HEK293T (cell line): ENCODE results near the gene KRTAP16-1.

ENCODE experiments used
- CTCF ChIA-PET: fragments of 350-600 bp; formaldehyde crosslinking; extraction: SDS; loops from one replicate; lab custom pipeline; 2021; ENCODE audit warnings: antibody characterized with exemption, inconsistent platforms; lab: Yijun Ruan, JAX
- POLR2A ChIA-PET: fragments of 350-600 bp; formaldehyde crosslinking; extraction: SDS; loops from one replicate; lab custom pipeline; 2020; ENCODE audit warnings: antibody characterized with exemption, inconsistent platforms; lab: Yijun Ruan, JAX
- DNase-seq: peaks from one replicate; pipeline ENCODE4 v3.0.0; 2012; ENCODE audit warnings: mixed read lengths; ENCODE audit errors: extremely low spot score
- ARNT ChIP-seq: fragments of 450-650 bp; IDR thresholded peaks from 2 replicates; pipeline ENCODE4 v1.6.1; 2017; ENCODE audit warnings: mild to moderate bottlenecking
- BHLHE40 ChIP-seq: fragments of 450-650 bp; IDR thresholded peaks from 2 replicates; pipeline ENCODE4 v1.6.1; 2016; ENCODE audit warnings: mild to moderate bottlenecking, moderate library complexity, borderline replicate concordance
- CTBP1 ChIP-seq: fragments of 450-650 bp; IDR thresholded peaks from 2 replicates; pipeline ENCODE4 v1.6.1; 2016; ENCODE audit warnings: borderline replicate concordance
- ELF4 ChIP-seq: fragments of 450-650 bp; IDR thresholded peaks from 2 replicates; pipeline ENCODE4 v1.6.1; 2017; ENCODE audit warnings: antibody characterized with exemption
- FOXA1 ChIP-seq: fragments of 450-650 bp; IDR thresholded peaks from 2 replicates; pipeline ENCODE4 v1.6.1; 2016; ENCODE audit warnings: mild to moderate bottlenecking
- FOXK2 ChIP-seq: fragments of 450-650 bp; IDR thresholded peaks from 2 replicates; pipeline ENCODE4 v1.6.1; 2016; ENCODE audit warnings: mild to moderate bottlenecking
- FOXM1 ChIP-seq: fragments of 450-650 bp; IDR thresholded peaks from 2 replicates; pipeline ENCODE4 v1.6.1; 2017; ENCODE audit warnings: mild to moderate bottlenecking, borderline replicate concordance
- HDGF ChIP-seq: fragments of 450-650 bp; IDR thresholded peaks from 2 replicates; pipeline ENCODE4 v1.6.1; 2017; ENCODE audit warnings: antibody characterized with exemption, borderline replicate concordance
- L3MBTL2 ChIP-seq: fragments of 450-650 bp; conservative IDR thresholded peaks from 2 replicates; pipeline ENCODE4 v1.6.1; 2016; ENCODE audit warnings: mild to moderate bottlenecking
- LEF1 ChIP-seq: fragments of 450-650 bp; IDR thresholded peaks from 2 replicates; pipeline ENCODE4 v1.6.1; 2017; ENCODE audit warnings: mild to moderate bottlenecking, borderline replicate concordance
- NFRKB ChIP-seq: fragments of 450-650 bp; IDR thresholded peaks from 2 replicates; pipeline ENCODE4 v1.6.1; 2016; ENCODE audit warnings: mild to moderate bottlenecking, moderate library complexity
- SP1 ChIP-seq: fragments of 450-650 bp; IDR thresholded peaks from 2 replicates; pipeline ENCODE4 v1.6.1; 2017
- SUZ12 ChIP-seq: fragments of 450-650 bp; IDR thresholded peaks from 2 replicates; pipeline ENCODE4 v1.6.1; 2016; ENCODE audit warnings: mild to moderate bottlenecking
- TARDBP ChIP-seq: fragments of 450-650 bp; IDR thresholded peaks from 2 replicates; pipeline ENCODE4 v1.6.1; 2016
- ZNF384 ChIP-seq: fragments of 450-650 bp; IDR thresholded peaks from 2 replicates; pipeline ENCODE4 v1.6.1; 2016
- TF ChIP-seq, protein P1 (sequence below): fragments of 450-650 bp; IDR thresholded peaks from 2 replicates; pipeline ENCODE4 v1.6.1; 2016

Gene KRTAP16-1

DNA sequence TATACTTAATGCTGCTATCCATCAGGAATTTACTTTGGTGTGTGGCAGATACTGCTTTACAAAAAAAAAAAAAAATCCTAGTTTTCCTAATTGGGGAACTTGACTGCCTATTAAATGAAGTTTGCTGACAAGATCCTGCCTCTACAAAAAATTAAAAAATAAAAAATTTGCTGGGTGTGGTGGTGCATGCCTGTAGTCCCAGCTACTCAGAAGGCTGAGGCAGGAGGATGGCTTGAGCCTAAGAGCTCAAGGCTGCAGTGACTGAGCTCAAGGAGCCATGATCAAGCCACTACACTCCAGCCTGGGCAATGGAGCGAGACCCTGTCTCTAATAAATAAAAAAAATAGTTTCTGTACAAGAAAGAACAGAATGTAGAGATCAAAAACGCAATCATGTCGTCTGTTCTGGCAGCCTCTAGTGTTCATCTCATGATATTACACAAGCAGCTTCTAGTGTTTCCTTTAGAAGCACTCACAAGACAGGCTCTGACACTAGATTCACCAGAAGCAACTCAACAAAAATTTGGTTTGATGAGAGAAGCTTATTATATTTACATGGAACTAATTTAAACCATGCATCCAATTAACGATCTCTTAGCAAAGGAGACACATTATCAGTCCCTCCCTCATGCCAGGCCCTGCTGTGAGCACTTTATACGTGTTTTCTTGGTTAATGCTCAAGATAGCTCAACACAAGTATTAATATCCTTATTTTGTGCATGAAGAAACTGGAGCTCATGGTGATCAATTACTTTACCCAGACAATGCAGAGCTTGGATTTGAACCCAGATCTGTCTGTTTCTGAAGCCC lies 13.2 kb upstream of the KRTAP16-1 start:
- peak; percentile 22 for DNase-seq
- POLR2A ChIA-PET: no interaction called here
- CTCF ChIA-PET: interaction anchor here (0.6 to 2.3 kb wide), 16 partner anchors 8 to 467 kb away, joined by 3 to 7 read pairs (median 4); partner anchors contain the start of genes KRTAP16-1 and KRTAP29-1
- TF ChIP-seq CTBP1 (no peak), FOXA1 (no peak), ELF4 (no peak), FOXK2 (no peak), FOXM1 (no peak), HDGF (no peak), NFRKB (no peak), L3MBTL2 (no peak)

DNA sequence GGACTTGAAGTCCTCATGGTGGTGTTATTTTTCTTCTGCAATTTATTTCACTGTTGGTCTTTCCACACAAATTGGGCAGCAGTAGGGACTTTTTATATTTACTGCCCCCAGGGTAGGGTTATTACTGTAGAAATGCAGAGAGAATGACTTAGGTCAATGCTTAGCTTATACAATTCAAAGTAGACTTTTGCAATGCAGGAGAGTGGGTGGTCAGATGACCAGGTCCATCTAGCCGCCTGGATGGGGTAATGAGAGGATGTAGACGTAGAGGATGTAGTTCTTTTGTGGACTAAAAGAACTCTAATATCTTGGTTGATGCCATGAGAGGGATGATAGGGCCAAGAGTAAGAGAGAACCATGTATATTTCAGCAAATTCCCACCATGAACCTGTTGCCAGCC lies 9.1 kb upstream of the KRTAP16-1 start:
- POLR2A ChIA-PET: no interaction called here
- TF ChIP-seq NFRKB (no peak), HDGF (no peak), FOXA1 (no peak), CTBP1 (no peak), LEF1 (no peak), TARDBP (no peak), BHLHE40 (no peak)
- no peak for DNase-seq
- CTCF ChIA-PET: no interaction called here

DNA sequence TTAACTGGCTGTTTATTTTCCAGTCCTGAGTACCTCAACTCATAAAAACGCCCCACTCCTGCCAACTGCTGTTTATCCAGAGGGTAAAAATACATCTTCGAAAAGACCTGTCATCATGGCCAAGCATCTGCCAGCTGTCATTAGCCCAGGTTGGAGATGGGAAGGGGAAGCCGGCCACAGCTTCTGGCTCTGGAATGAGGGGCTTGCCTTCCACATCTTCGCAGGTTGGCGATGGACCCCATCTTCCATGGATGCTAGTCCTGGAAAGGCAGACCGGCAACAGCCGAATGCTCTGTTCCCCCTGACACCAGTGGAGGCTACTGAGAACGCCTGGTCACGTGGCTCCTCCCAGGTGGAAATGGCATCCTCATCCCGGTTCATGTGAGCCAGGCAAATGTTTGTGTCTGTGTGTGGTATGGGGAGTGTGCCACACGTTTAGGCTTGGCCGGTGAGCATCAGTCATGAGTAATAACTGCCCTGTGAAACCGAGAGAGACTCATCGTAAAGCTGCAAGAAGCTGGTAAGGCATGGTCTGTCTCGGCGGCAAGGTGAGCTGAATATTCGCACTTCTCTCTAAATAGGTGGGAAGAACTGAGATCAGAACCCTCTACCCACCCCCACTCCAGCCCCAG lies 6.8 kb upstream of the KRTAP16-1 start:
- POLR2A ChIA-PET: no interaction called here
- TF ChIP-seq L3MBTL2 (no peak), SP1 (no peak), NFRKB (no peak), CTBP1 (no peak), LEF1 (no peak), TARDBP (no peak), FOXA1 (no peak), FOXK2 (no peak), SUZ12 (no peak), BHLHE40 (no peak), ELF4 (no peak)
- CTCF ChIA-PET: no interaction called here
- no peak for DNase-seq

DNA sequence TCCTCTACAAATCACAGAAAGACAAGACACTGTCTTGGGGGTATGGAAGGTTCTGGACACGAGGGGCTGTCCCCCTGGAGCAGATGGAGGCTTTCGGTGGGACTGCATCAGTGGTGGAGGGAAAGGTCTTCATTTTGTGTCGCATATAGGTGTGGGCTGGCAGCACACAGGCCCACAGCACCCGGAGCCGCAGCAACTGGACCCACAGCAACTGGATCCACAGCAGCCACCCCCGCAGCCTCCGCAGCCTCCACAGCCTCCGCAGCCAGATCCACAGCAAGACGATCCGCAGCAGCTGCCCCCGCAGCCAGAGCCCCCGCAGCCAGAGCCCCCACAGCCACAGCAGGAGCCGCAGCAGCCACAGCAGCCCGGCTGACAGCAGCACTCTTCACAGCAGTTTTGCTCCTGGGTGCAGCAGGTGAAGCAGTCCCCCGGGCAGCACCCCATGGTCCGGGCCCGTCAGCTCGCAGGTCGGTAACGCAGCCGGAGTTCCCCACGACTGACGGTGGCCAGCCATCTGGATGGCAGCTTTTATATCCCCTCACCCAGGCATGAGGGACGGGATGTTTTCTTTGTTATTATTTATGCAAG lies 6.2 kb upstream of the KRTAP16-1 start, which contains the start of gene KRTAP17-1:
Gene KRTAP17-1 (minus strand): TSS at position 507 of the 591 bp plus-strand sequence. CDS start 60 bp downstream, at position 447.
- DNase-seq: no peak
- TF ChIP-seq NFRKB: no peak
- TF ChIP-seq ARNT: no peak
- TF ChIP-seq TARDBP: no peak
- no peak for TF ChIP-seq LEF1
- TF ChIP-seq ZNF384: no peak
- TF ChIP-seq ELF4: no peak
- ChIA-PET CTCF (no interaction called here), POLR2A (no interaction called here)

DNA sequence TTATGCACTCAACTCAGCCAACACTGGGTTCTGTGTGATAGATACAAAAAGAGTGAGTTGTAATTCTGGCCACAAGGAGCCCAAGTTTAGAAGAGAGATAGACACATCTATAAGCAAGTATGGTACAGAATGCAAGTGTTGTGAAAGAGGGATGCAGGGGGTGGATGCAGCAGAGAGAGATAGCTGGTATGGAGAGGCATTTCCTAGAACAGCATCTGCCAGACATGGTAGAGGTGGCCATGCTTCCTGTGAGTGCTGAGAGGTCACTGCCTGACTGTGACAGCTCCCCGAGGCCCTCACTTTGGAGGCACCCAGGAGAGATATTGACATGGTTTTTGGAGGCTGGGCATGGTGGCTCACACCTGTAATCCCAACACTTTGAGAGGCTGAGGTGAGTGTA lies 2.0 kb upstream of the KRTAP16-1 start:
- TF ChIP-seq ZNF384 (no peak), FOXK2 (no peak), L3MBTL2 (no peak), ARNT (no peak), CTBP1 (no peak), FOXM1 (no peak), BHLHE40 (no peak), ELF4 (no peak), LEF1 (no peak), TARDBP (no peak), NFRKB (no peak), FOXA1 (no peak)
- TF ChIP-seq, protein P1, sequence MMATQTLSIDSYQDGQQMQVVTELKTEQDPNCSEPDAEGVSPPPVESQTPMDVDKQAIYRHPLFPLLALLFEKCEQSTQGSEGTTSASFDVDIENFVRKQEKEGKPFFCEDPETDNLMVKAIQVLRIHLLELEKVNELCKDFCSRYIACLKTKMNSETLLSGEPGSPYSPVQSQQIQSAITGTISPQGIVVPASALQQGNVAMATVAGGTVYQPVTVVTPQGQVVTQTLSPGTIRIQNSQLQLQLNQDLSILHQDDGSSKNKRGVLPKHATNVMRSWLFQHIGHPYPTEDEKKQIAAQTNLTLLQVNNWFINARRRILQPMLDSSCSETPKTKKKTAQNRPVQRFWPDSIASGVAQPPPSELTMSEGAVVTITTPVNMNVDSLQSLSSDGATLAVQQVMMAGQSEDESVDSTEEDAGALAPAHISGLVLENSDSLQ: no peak
- ChIA-PET POLR2A (no interaction called here), CTCF (no interaction called here)
- DNase-seq: no peak

DNA sequence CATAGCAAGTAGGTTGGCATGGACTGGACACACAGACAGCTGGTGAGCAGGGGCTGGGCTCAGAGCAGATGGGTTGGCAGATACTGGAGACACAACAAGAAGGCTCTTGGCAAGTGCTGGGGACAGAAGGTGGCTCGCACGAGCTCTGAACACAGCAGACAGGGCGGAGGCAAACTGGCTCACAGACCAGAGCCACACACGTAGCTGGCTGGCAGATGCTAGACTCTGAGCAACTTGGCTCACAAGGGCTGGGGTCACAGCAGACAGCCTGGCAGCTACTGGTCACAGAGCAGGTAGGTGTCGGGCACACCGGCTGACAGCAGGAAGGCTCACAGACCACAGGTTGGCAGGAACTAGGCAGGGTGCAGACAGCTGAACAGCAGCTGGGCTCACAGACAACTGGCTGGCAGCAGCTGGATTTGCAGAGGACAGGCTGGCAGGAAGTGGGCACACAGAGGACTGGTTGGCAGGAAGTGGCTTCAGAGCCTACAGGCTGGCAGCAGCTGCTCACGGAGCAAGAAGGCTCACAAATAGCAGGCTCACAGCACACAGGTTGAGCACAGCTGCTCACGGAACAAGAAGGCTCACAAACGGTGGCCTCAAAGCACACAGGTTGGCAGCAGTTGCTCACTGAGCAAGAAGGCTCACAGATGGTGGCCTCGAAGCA lies 725 bp downstream of the KRTAP16-1 start:
- POLR2A ChIA-PET: no interaction called here
- DNase-seq: no peak

More for the DNA sequence above, 725 bp downstream of the KRTAP16-1 start:
- CTCF ChIA-PET: interaction anchor here (0.6 to 1.8 kb wide), 2 partner anchors 14 to 346 kb away, joined by 3 to 7 read pairs; no protein-coding TSS in a partner anchor
- TF ChIP-seq SUZ12 (no peak), LEF1 (no peak), FOXM1 (no peak), L3MBTL2 (no peak), SP1 (no peak), HDGF (no peak), BHLHE40 (no peak), ZNF384 (no peak), TARDBP (no peak)
- TF ChIP-seq, protein P1: no peak
